Smooth muscle cell (in vitro differentiated cells): ENCODE data around the gene PRDM11. TPM values are rescaled to one million over a fixed set of nuclear protein-coding genes. Genes with fewer than 3 reads are reported as not detected.

ENCODE experiments used
- DNase-seq: peaks from one replicate; lab custom pipeline; 2025; ENCODE audit not compliant: unreplicated experiment; lab: John Stamatoyannopoulos, UW
- H2AFZ ChIP-seq: fragments of 200-600 bp; sonication (generic); 2 replicates; pipeline ENCODE4 v1.6.0; 2016; ENCODE audit warnings: antibody characterized with exemption, low read depth, mild to moderate bottlenecking
- H3F3A ChIP-seq: fragments of 200-600 bp; sonication (generic); 2 replicates; pipeline ENCODE4 v1.6.0; 2017; ENCODE audit warnings: antibody characterized with exemption, low read depth
- H3K27ac ChIP-seq: fragments of 200-600 bp; sonication (generic); 2 replicates; pipeline ENCODE4 v1.5.1; 2016; ENCODE audit warnings: low read depth, mild to moderate bottlenecking
- H3K27me3 ChIP-seq: fragments of 200-600 bp; sonication (generic); 2 replicates; pipeline ENCODE4 v1.6.1; 2016; ENCODE audit warnings: low read depth, mild to moderate bottlenecking
- H3K36me3 ChIP-seq: fragments of 200-600 bp; sonication (generic); 2 replicates; pipeline ENCODE4 v1.5.1; 2016; ENCODE audit warnings: low read depth
- H3K4me1 ChIP-seq: fragments of 200-600 bp; sonication (generic); 2 replicates; pipeline ENCODE4 v1.5.1; 2016; ENCODE audit warnings: low read depth
- H3K4me2 ChIP-seq: fragments of 200-600 bp; sonication (generic); 2 replicates; pipeline ENCODE4 v1.6.0; 2016; ENCODE audit warnings: mild to moderate bottlenecking
- H3K4me3 ChIP-seq: fragments of 200-600 bp; sonication (generic); 2 replicates; pipeline ENCODE4 v1.5.1; 2016; ENCODE audit warnings: mild to moderate bottlenecking
- H3K79me2 ChIP-seq: fragments of 200-600 bp; sonication (generic); 2 replicates; pipeline ENCODE4 v1.6.0; 2016; ENCODE audit warnings: low read depth, mild to moderate bottlenecking
- H3K9ac ChIP-seq: fragments of 200-600 bp; sonication (generic); 2 replicates; pipeline ENCODE4 v1.6.0; 2016; ENCODE audit warnings: low read depth
- H3K9me3 ChIP-seq: fragments of 200-600 bp; sonication (generic); replicated peaks from 2 replicates; pipeline ENCODE4 v1.5.1; 2016; ENCODE audit warnings: low read depth
- H4K20me1 ChIP-seq: fragments of 200-600 bp; sonication (generic); 2 replicates; pipeline ENCODE4 v1.6.0; 2016; ENCODE audit warnings: low read depth
- WGBS: methylation state at CpG from one replicate; pipeline ENCODE4 v1.1.7; 2016; ENCODE audit warnings: low lambda C conversion rate; 5-methylcytosine and 5-hydroxymethylcytosine counted together
- polyA plus RNA-seq: library from polyadenylated mRNA; unstranded; fragments of >200 nt; fragmentation: Nextera tagmentation; extraction: Ambion mirVana; gene quantifications from 2 replicates; pipeline ENCODE4 v1.2.1, GENCODE V29; 2016
- total RNA-seq: library from RNA; depleted of rRNA; stranded (reverse); fragments of >200 nt; gene quantifications from 2 replicates; pipeline ENCODE4 v1.2.3, GENCODE V29; 2014
- TF ChIP-seq, protein P1 (sequence below): fragments of 200-600 bp; sonication (generic); IDR thresholded peaks from 2 replicates; pipeline ENCODE4 v1.5.1; 2017; ENCODE audit warnings: borderline replicate concordance, mild to moderate bottlenecking, antibody characterized with exemption; ENCODE audit not compliant: insufficient read depth, poor library complexity, severe bottlenecking

The PRDM11 gene
- total and polyA plus RNA-seq, 2 experiments from 2014 or later: 5.8 to 6.6 TPM

DNA sequence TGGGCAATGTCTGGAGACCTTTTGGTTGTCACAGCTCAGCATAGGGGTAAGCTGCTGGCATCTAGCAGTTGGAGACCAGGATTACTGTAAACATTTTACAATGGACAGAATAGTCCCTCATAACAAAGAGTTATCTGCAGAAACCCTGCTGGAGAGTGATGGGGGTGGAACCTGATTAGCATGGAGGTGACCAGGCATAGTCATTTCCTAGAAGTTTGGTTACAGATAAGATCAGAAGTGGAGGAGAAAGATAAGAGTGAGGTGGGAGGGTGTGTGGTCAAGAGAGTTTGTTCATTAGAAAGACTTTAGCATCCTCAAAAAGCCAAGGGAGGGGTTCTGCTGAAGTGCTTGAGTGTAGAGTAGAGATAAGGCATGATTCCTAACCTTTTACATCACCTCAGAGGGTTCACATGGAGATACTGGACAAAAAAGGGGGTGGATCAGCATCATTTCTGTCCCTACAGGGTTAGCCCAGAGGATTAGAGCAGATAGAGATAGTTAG, 38.8 kb downstream of the PRDM11 start:
- Histone ChIP-seq H3K4me3 (no peak overlapping the region), H3K79me2 (no peaks in the 10 kb centered on the region), H3K4me2 (no peak overlapping the region), H3K27ac (no peak overlapping the region), H3K9ac (no peak overlapping the region), H2AFZ (no peak overlapping the region), H3K4me1 (peaks cover 9% of the 10 kb centered on the region), H3K27me3 (no peaks in the 10 kb centered on the region), H3K36me3 (no peaks in the 10 kb centered on the region), H4K20me1 (no peaks in the 10 kb centered on the region), H3F3A (no peaks in the 10 kb centered on the region), H3K9me3 (no peaks in the 10 kb centered on the region)
- TF ChIP-seq, protein P1, sequence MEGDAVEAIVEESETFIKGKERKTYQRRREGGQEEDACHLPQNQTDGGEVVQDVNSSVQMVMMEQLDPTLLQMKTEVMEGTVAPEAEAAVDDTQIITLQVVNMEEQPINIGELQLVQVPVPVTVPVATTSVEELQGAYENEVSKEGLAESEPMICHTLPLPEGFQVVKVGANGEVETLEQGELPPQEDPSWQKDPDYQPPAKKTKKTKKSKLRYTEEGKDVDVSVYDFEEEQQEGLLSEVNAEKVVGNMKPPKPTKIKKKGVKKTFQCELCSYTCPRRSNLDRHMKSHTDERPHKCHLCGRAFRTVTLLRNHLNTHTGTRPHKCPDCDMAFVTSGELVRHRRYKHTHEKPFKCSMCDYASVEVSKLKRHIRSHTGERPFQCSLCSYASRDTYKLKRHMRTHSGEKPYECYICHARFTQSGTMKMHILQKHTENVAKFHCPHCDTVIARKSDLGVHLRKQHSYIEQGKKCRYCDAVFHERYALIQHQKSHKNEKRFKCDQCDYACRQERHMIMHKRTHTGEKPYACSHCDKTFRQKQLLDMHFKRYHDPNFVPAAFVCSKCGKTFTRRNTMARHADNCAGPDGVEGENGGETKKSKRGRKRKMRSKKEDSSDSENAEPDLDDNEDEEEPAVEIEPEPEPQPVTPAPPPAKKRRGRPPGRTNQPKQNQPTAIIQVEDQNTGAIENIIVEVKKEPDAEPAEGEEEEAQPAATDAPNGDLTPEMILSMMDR: no peak
- DNase-seq: no peak

DNA sequence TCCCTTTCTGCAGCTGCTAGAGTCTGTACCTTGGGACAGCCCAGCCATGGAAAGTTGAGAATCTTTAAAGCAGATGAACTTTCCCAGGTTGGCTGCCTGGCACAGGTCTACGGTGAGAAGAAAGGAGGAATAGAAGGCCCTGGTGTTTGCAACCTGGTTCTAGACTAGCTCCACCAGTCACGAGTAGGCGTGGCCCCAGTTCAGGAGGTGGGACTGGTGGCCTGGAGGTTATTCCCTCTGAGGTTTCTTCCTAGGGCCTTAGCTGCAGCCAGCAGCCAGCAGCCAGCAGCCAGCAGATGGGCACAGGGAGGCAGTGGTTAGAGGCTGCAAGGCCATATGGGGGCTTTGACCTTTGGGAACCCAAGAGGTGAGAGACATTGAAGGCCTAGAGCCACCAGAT, 40.9 kb downstream of the PRDM11 start:
- H3K9ac ChIP-seq: no peak overlapping the region
- TF ChIP-seq, protein P1: no peak
- 100% methylated on average over 3 of the region's 3 CpGs for WGBS
- no peak overlapping the region for H3K27ac ChIP-seq
- H3K9me3 ChIP-seq: no peaks in the 10 kb centered on the region
- no peaks in the 10 kb centered on the region for H3F3A ChIP-seq
- H4K20me1 ChIP-seq: no peaks in the 10 kb centered on the region
- H2AFZ ChIP-seq: no peak overlapping the region
- no peaks in the 10 kb centered on the region for H3K4me1 ChIP-seq
- no peak for DNase-seq
- no peak overlapping the region for H3K4me3 ChIP-seq
- no peaks in the 10 kb centered on the region for H3K27me3 ChIP-seq
- no peak overlapping the region for H3K4me2 ChIP-seq
- no peaks in the 10 kb centered on the region for H3K36me3 ChIP-seq
- H3K79me2 ChIP-seq: no peaks in the 10 kb centered on the region

DNA sequence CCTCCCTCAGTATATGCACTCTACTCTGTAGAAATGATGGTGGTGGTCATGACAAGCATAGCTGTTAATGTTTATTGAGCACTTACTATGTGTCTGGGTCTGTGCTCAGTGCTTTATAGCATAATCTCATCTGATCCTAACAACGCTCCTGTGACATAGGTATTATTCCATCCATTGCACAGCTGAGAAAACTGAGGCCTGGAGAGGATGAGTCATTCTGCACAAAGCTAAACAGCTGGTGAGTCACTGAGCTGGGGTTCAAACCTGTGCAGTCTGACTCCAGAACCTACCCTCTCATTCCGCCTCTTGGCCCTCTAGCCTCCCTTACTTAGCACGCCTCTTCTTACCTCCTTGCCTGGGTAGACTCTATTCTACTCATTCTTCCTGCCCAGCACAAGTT, 41.7 kb downstream of the PRDM11 start:
- no peaks in the 10 kb centered on the region for H3K9me3 ChIP-seq
- H3F3A ChIP-seq: no peaks in the 10 kb centered on the region
- H4K20me1 ChIP-seq: no peaks in the 10 kb centered on the region
- no peak overlapping the region for H3K4me3 ChIP-seq
- no peaks in the 10 kb centered on the region for H3K79me2 ChIP-seq
- WGBS: 100% methylated on average over 3 of the region's 3 CpGs
- no peak overlapping the region for H2AFZ ChIP-seq
- H3K27me3 ChIP-seq: no peaks in the 10 kb centered on the region
- no peak overlapping the region for H3K4me2 ChIP-seq
- TF ChIP-seq, protein P1: no peak
- no peaks in the 10 kb centered on the region for H3K4me1 ChIP-seq
- no peak for DNase-seq
- H3K27ac ChIP-seq: no peak overlapping the region
- H3K36me3 ChIP-seq: no peaks in the 10 kb centered on the region
- H3K9ac ChIP-seq: no peak overlapping the region

DNA sequence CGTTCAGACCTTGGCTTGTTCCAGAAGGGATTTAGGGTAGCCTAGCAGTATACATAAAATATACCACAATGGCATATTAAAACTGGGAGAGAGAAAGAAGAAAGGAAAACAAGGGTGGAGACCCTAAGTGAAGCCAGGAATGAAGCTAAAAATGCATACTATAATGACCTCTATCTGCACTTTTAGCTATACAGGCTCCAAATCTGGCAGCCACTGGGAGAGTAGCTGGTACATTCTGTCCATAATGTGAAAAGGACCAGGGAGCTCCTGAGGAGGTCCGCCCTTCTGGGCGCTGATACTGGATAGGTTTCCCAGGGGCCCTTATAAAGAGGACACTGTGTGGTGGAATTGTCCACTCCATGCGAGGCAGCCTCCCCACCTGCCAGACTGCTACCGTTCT, 42.8 kb downstream of the PRDM11 start:
- H3K27me3 ChIP-seq: no peaks in the 10 kb centered on the region

More for the DNA sequence above, 42.8 kb downstream of the PRDM11 start:
- H3F3A ChIP-seq: no peaks in the 10 kb centered on the region
- H3K79me2 ChIP-seq: no peaks in the 10 kb centered on the region
- no peaks in the 10 kb centered on the region for H4K20me1 ChIP-seq
- no peaks in the 10 kb centered on the region for H3K36me3 ChIP-seq
- TF ChIP-seq, protein P1: no peak
- H3K9me3 ChIP-seq: no peaks in the 10 kb centered on the region
- H2AFZ ChIP-seq: no peak overlapping the region
- H3K4me3 ChIP-seq: no peak overlapping the region
- H3K27ac ChIP-seq: no peak overlapping the region
- no peak overlapping the region for H3K9ac ChIP-seq
- DNase-seq: no peak
- H3K4me1 ChIP-seq: no peaks in the 10 kb centered on the region
- WGBS: 95% methylated on average over 5 of the region's 5 CpGs
- no peak overlapping the region for H3K4me2 ChIP-seq
